Epithelial cell of proximal tubule (primary cell): ENCODE results near the gene KDSR. TPM values are rescaled to one million over a fixed set of nuclear protein-coding genes. Genes with fewer than 3 reads are reported as not detected.
A peak's percentile ranks its signal among the peaks of the same experiment; 100 is the strongest.

ENCODE experiments used
- DNase-seq: peaks from one replicate; pipeline ENCODE4 v3.0.0-alpha.2; 2011; ENCODE audit warnings: low read depth
- H3K4me3 ChIP-seq: 2 replicates; pipeline ENCODE4 v1.5.1; 2011; ENCODE audit warnings: low read depth, mild to moderate bottlenecking, low read length
- CTCF ChIP-seq: conservative IDR thresholded peaks from 2 replicates; pipeline ENCODE4 v1.5.1; 2012; ENCODE audit warnings: low read depth, mild to moderate bottlenecking, low read length
- total RNA-seq: library from RNA; depleted of rRNA; stranded (reverse); fragments of >200 nt; gene quantifications from 2 replicates; pipeline ENCODE4 v1.2.3, GENCODE V29; 2015

The KDSR gene
- total RNA-seq, 1 donor from 2014 or later, result 25.4 TPM

- DNase-seq, result no peak
- no peak for TF ChIP-seq CTCF
- no peak overlapping the region for H3K4me3 ChIP-seq
Observed at GRCh38 chr18:63346480-63347183, 20.4 kb downstream of the KDSR start.

GRCh38 chr18:63346031-63346430 is 21.0 kb downstream of the KDSR start:
- H3K4me3 ChIP-seq, result no peak overlapping the region
- DNase-seq, result no peak
- TF ChIP-seq CTCF, result no peak

GRCh38 chr18:63344918-63345317 is 22.1 kb downstream of the KDSR start:
- H3K4me3 ChIP-seq, result no peak overlapping the region
- TF ChIP-seq CTCF, result no peak
- no peak for DNase-seq

GRCh38 chr18:63344263-63344662 is 22.7 kb downstream of the KDSR start:
- no peak overlapping the region for H3K4me3 ChIP-seq
- DNase-seq, result no peak
- no peak for TF ChIP-seq CTCF

- DNase-seq, result no peak
- peak; percentile 50 for TF ChIP-seq CTCF
- no peak overlapping the region for H3K4me3 ChIP-seq
Observed at GRCh38 chr18:63342206-63342605, 24.8 kb downstream of the KDSR start.

- DNase-seq, result no peak
- TF ChIP-seq CTCF, result peak; percentile 77
- no peak overlapping the region for H3K4me3 ChIP-seq
Observed at GRCh38 chr18:63339920-63340484, 27.0 kb downstream of the KDSR start.
